ENCODE results near the gene DLGAP5. TPM values are rescaled to one million over a fixed set of nuclear protein-coding genes. Genes with fewer than 3 reads are reported as not detected.
A peak's percentile ranks its signal among the peaks of the same experiment; 100 is the strongest.

The DLGAP5 gene
- total and polyA plus RNA-seq, 2 of the 13 experiments (the other 11 are each of a cell fraction or from before 2014, with no cell fraction given) = 7.7 to 55.8 TPM

- TF ChIP-seq ZBTB37 (CRISPR knock-in tag; IDR thresholded peaks at IDR 0.05) (no peak; the same call in 1 of the 2 replicates), ZNF329 (CRISPR knock-in tag; IDR thresholded peaks at IDR 0.05; ENCODE audit: low read depth) (no peak), SNAI1 (CRISPR knock-in tag; IDR thresholded peaks at IDR 0.05; ENCODE audit: borderline replicate concordance) (0 out of 2 replicates have a peak, but pooled peaks have one; percentile 45), SRSF9 (IDR thresholded peaks at IDR 0.05; ENCODE audit: borderline replicate concordance, insufficient read depth, low read depth, low read length, poor library complexity, severe bottlenecking) (no peak), AKAP8 (CRISPR knock-in tag; IDR thresholded peaks at IDR 0.05) (no peak), ZSCAN22 (CRISPR knock-in tag; IDR thresholded peaks at IDR 0.05) (no peak), MED1 (CRISPR knock-in tag; IDR thresholded peaks at IDR 0.05) (peak; percentile 94), CERS6 (CRISPR knock-in tag; IDR thresholded peaks at IDR 0.05) (no peak), PAX8 (CRISPR knock-in tag; IDR thresholded peaks at IDR 0.05; ENCODE audit: borderline replicate concordance) (no peak), SP2 (CRISPR knock-in tag; IDR thresholded peaks at IDR 0.05) (no peak), KLF13 (CRISPR knock-in tag; IDR thresholded peaks at IDR 0.05) (no peak), CBFB (CRISPR knock-in tag; IDR thresholded peaks at IDR 0.05) (no peak; the same call in 1 of the 2 replicates), EP300 (IDR thresholded peaks at IDR 0.05; ENCODE audit: low read depth in 2 of 2, low read length in 2 of 2) (peak in 1 of 2 experiments; percentile 70; a peak in 2 of 4 replicates), EP300 (CRISPR knock-in tag; IDR thresholded peaks at IDR 0.05; ENCODE audit: borderline replicate concordance) (peak; percentile 83), DNMT3B (CRISPR knock-in tag; conservative IDR thresholded peaks at IDR 0.05) (no peak), TCF12 (IDR thresholded peaks at IDR 0.05) (no peak), TCF12 (CRISPR knock-in tag; IDR thresholded peaks at IDR 0.05) (no peak; the same call in 1 of the 2 replicates), SP5 (CRISPR knock-in tag; IDR thresholded peaks at IDR 0.05; ENCODE audit: borderline replicate concordance, low read depth) (peak; percentile 94), TMF1 (CRISPR knock-in tag; IDR thresholded peaks at IDR 0.05; ENCODE audit: low read depth) (no peak), RAD21 (CRISPR knock-in tag; IDR thresholded peaks at IDR 0.05) (0 out of 2 replicates have a peak, but pooled peaks have one; percentile 7), MXD3 (CRISPR knock-in tag; IDR thresholded peaks at IDR 0.05) (no peak), ZNF780A (CRISPR knock-in tag; IDR thresholded peaks at IDR 0.05) (no peak), ZBTB39 (CRISPR knock-in tag; IDR thresholded peaks at IDR 0.05) (no peak), ATF1 (CRISPR knock-in tag; IDR thresholded peaks at IDR 0.05) (0 out of 2 replicates have a peak, but pooled peaks have one; percentile 33), TARDBP (CRISPR knock-in tag; IDR thresholded peaks at IDR 0.05) (peak; percentile 73; the same call in 1 of the 2 replicates), IRF2 (CRISPR knock-in tag; IDR thresholded peaks at IDR 0.05) (peak; percentile 70; the same call in 1 of the 2 replicates)
These were observed 88.3 kb downstream of the DLGAP5 start (continued) for GRCh38 chr14:55103005-55103640.
